Effector memory CD4-positive, alpha-beta T cell (primary cell): ENCODE results near the gene SCRG1.
A peak's percentile ranks its signal among the peaks of the same experiment; 100 is the strongest.

Experiments used
- DNase-seq, 3 donors: peaks; one replicate each; pipeline ENCODE4 v3.0.0-alpha.2; 2020
- H3K27ac ChIP-seq: 2 replicates; pipeline ENCODE4 v1.7.0; 2013; ENCODE audit warnings: mild to moderate bottlenecking, low read length, moderate library complexity; ENCODE audit not compliant: insufficient read depth, poor library complexity, severe bottlenecking
- H3K27me3 ChIP-seq: replicated peaks from 2 replicates; pipeline ENCODE4 v1.7.0; 2013; ENCODE audit warnings: mild to moderate bottlenecking, low read length; ENCODE audit not compliant: insufficient read depth, control insufficient read depth, poor library complexity, severe bottlenecking
- H3K36me3 ChIP-seq: 2 replicates; pipeline ENCODE4 v1.7.0; 2013; ENCODE audit warnings: mild to moderate bottlenecking, low read length, moderate library complexity; ENCODE audit not compliant: control insufficient read depth, insufficient read depth
- H3K4me1 ChIP-seq: 2 replicates; pipeline ENCODE4 v1.7.0; 2013; ENCODE audit warnings: low read length, mild to moderate bottlenecking; ENCODE audit not compliant: control insufficient read depth, insufficient read depth, poor library complexity, severe bottlenecking
- H3K4me3 ChIP-seq: 2 replicates; pipeline ENCODE4 v1.7.0; 2013; ENCODE audit warnings: low read length, low read depth, mild to moderate bottlenecking; ENCODE audit not compliant: insufficient read depth, poor library complexity, severe bottlenecking
- H3K9me3 ChIP-seq: 2 replicates; pipeline ENCODE4 v1.7.0; 2013; ENCODE audit warnings: mild to moderate bottlenecking, low read length, moderate library complexity; ENCODE audit not compliant: control insufficient read depth

SCRG1 gene

DNA sequence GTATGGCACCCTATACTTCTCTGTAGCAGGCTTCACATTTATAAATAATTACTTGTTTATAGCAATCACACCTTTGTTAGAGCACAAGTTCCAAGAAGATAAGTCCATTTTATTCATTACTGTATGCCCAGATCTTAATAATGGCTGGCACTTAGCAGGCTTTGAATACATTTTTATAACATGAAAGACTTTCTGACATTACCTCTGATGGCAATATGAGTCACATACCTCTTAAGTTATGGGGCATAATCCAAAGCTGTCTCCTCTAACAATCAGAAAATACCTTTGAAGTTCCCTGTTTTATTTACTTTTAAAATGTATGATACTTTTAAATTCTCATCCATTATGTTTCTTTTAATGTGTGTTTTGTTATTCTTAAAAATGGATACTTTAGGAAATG is 12.2 kb downstream of the SCRG1 start:
- H3K9me3 ChIP-seq = no peaks in the 10 kb centered on the region

DNA sequence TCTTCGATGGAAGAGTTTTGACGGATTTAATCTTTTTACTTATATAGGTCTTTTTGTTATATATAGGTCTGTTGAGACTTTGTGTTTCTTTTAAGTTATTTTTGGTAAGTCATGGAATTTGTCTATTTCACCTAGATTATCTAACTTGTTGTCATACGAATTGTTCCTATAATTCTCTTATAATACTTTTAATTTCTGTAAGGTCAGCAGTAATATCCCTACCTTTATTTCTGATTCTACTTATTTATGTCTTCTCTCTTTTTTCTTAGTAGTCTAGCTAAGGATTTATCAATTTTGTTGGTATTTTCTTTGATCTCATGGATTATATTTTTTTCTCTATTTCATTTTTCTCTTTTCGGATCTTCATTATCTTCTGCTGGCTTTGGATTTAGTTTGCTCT is 16.6 kb downstream of the SCRG1 start:
- Histone ChIP-seq H3K4me3 (no peak overlapping the region), H3K9me3 (no peaks in the 10 kb centered on the region), H3K4me1 (no peaks in the 10 kb centered on the region), H3K27me3 (no peaks in the 10 kb centered on the region), H3K36me3 (no peaks in the 10 kb centered on the region), H3K27ac (no peak overlapping the region)
- no peak for DNase-seq

More for the DNA sequence above, 12.2 kb downstream of the SCRG1 start:
- no peaks in the 10 kb centered on the region for H3K27me3 ChIP-seq
- no peak overlapping the region for H3K27ac ChIP-seq
- no peak for DNase-seq
- H3K4me1 ChIP-seq = no peaks in the 10 kb centered on the region
- no peaks in the 10 kb centered on the region for H3K36me3 ChIP-seq
- no peak overlapping the region for H3K4me3 ChIP-seq

DNA sequence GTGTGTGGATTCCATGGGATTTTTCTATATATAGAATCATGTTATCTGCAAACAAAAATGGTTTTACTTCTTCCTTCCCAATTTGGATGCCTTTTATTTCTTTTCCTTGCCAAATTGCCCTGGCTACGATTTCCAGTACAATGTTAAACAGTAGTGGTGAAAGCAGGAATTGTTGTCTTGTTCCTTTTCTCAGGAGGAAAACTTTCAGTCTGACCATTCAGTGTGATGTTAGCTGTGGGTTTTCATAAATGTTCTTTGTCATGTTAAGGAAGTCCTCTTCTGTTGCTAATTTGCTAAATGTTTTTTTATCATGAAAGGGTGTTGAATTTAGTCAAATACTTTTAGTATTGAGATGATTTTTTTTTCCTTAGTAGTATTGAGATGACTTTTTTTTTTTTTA is 17.3 kb downstream of the SCRG1 start:
- no peak for DNase-seq
- H3K9me3 ChIP-seq = no peaks in the 10 kb centered on the region
- H3K36me3 ChIP-seq = no peaks in the 10 kb centered on the region
- no peak overlapping the region for H3K4me3 ChIP-seq
- no peaks in the 10 kb centered on the region for H3K4me1 ChIP-seq
- H3K27me3 ChIP-seq = no peaks in the 10 kb centered on the region
- no peak overlapping the region for H3K27ac ChIP-seq

DNA sequence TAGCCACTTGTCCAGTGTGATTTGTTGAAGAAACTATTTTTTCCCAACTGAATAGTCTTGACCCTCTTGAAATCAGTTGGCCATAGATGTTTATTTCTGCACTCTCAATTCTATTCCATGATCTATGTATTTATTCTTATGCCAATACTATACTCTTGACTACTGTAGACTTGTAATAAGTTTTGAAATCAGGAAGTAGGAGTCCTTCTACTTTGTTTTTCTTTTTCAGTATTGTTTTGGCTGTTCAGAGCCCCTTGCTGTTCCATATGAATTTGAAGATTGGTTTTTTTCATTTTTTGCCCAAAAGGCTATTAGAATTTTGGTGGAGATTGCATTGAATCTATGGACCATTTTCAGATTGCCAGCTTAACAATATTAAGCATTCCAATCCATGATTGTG is 17.9 kb downstream of the SCRG1 start:
- H3K4me1 ChIP-seq = no peaks in the 10 kb centered on the region
- DNase-seq = no peak
- H3K9me3 ChIP-seq = no peaks in the 10 kb centered on the region
- no peaks in the 10 kb centered on the region for H3K27me3 ChIP-seq
- no peak overlapping the region for H3K27ac ChIP-seq
- H3K4me3 ChIP-seq = no peak overlapping the region
- no peaks in the 10 kb centered on the region for H3K36me3 ChIP-seq

DNA sequence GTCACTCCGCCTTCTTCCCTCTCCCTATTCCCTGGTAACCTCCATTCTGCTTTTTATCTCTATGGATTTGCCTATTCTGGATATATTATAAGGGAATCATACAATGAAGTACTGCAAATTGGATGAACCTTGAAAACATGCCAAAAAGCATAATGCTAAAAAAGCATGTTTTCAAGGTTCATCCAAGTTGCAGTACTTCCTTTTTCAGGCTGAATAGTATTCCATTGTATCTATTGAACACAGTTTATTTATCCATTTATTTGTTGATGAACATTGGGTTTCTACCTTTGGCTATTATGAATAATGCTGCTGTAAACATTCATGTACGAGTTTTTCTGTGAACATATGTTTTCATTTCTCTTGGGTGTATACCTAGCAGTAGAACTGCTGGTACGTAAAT is 19.0 kb downstream of the SCRG1 start:
- no peak for DNase-seq
- H3K4me1 ChIP-seq = no peaks in the 10 kb centered on the region
- no peaks in the 10 kb centered on the region for H3K27me3 ChIP-seq
- H3K36me3 ChIP-seq = no peaks in the 10 kb centered on the region
- H3K9me3 ChIP-seq = no peaks in the 10 kb centered on the region
- no peak overlapping the region for H3K4me3 ChIP-seq
- no peak overlapping the region for H3K27ac ChIP-seq

DNA sequence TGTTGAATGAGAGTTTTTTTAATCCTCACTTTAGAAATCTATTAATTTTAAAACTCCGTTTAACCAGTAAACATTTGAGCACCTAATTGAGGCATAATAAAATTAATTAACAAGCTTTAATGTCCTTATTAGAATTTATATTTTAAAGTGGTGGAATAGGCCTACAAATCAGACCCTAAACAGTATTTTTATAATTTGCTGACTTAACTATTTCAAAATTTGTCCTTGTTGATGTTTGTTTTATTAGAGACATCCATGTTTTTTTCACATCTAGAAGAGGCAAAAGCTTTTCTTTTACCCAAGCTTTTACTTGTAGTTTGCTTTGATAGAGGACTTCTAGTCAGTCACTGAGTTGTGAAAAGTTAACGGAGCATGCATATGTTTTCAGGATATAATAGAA is 24.3 kb downstream of the SCRG1 start:
- no peaks in the 10 kb centered on the region for H3K36me3 ChIP-seq
- peaks cover 6% of the 10 kb centered on the region for H3K4me1 ChIP-seq
- H3K27ac ChIP-seq = no peak overlapping the region
- DNase-seq = no peak
- no peaks in the 10 kb centered on the region for H3K9me3 ChIP-seq
- no peak overlapping the region for H3K4me3 ChIP-seq
- H3K27me3 ChIP-seq = no peaks in the 10 kb centered on the region

DNA sequence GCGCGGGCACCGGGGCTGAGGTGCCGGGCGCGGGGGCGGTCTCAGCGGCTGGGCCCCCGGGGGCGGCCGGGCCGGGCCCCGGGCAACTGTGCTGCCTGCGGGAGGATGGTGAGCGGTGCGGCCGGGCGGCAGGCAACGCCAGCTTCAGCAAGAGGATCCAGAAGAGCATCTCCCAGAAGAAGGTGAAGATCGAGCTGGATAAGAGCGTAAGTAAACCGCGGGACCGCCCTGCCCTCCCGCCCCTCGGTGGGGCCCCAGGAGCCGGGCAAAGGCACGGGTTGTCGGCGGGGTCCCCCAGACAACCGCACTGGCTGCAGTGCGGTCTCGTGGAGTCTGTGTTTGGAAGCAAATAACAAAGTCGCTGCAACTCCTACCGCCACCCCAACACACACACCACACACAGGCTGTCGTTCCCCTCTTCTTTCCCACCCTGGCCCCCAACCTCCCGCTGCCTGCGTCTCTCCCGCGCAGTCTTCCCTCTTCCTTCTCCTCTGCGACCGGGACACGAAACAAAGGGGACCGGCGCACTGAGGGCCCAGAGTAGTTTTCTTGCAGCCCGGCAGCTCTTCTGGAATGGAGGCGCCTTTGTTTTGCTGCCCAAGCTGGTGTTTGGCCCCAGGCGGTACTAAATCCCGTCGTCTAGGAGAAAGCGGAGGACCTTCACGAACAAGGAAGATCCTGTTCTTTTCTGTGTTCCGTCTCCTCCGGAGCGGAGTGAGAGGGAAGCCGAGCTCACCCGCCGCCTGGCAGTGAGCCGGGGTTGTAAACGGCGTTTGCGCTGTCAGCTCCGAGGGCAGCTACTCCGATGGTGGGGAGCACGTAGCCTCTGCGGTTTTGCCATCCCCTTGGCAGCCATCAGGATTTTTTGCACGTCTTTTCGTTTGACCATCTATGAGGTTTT is 27.4 kb downstream of the SCRG1 start:
- peak; percentile 38 to 51 (median 43) for DNase-seq
- Histone ChIP-seq H3K36me3 (no peaks in the 10 kb centered on the region), H3K9me3 (no peaks in the 10 kb centered on the region), H3K27me3 (no peaks in the 10 kb centered on the region), H3K4me3 (peak overlapping the region; percentile 82), H3K4me1 (peaks cover 6% of the 10 kb centered on the region), H3K27ac (peak overlapping the region; percentile 75)

DNA sequence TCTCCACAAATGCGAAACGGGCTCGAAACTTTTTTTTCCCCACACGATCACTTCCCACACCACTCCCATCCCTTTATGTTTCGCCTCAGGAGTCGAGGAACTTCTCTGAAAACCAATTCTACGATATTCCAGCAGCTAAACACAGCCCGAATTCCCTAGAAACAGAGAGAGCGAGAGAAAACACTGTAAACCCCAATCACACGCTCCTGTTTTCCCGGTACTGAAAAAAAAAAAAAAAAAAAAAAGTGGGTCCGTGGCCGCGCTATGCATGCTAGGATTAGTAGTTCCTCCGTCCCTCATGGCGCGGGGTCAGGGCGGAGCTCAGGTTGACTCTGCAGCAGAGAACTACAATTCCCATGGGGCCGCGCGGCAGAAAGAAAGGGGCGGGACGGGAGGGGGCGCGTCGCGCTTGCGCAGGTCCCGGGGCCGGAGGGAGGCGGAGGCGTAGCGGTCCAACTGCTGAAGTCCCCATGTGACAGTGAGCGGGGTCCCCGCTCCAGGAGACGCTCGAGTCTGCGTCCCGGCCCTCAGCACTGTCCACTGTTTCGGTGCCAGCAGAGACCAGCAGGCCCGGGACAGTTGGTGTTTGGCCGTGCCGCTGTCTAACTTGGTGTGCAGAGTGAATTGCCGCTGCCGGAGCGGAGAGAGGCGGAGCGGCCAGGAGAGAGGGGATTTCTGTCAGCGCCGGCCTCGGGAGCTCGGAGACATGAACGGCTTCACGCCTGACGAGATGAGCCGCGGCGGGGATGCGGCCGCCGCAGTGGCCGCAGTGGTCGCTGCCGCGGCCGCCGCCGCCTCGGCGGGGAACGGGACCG is 28.2 kb downstream of the SCRG1 start, which contains the start of gene SAP30:
SAP30 (plus strand) TSS at position 478 of the 815 bp plus-strand sequence; CDS start at position 707, 229 bp downstream.
- no peaks in the 10 kb centered on the region for H3K27me3 ChIP-seq
- H3K4me1 ChIP-seq = peaks cover 9% of the 10 kb centered on the region
- peak within 1 kb of the TSS; percentile 82 for H3K4me3 ChIP-seq
- H3K36me3 ChIP-seq = no peaks in the 10 kb centered on the region
- H3K9me3 ChIP-seq = no peaks in the 10 kb centered on the region
- peak within 1 kb of the TSS; percentile 75 for H3K27ac ChIP-seq
- DNase-seq = peak; percentile 94 to 97 (median 96)

DNA sequence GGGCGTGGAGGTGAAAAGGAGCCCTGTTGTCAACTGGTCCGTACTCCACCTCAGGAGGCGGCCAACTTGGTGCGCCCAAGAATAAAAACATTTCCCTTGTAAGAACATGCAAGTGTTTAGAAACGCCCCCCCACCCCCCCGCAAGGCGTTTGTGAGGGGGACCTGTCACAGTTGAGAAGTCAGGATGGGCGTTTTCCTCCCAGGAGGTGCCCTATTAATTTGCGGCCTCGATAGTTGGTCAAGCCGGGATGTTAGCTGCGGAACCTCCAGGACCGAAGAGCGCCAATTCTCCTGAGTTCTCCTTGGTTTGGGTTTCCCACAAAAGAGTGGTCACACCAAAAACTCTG is 28.8 kb downstream of the SCRG1 start:
- DNase-seq = peak; percentile 36 to 61 (median 53)
- Histone ChIP-seq H3K27me3 (no peaks in the 10 kb centered on the region), H3K4me3 (peak overlapping the region; percentile 82), H3K9me3 (no peaks in the 10 kb centered on the region), H3K36me3 (no peaks in the 10 kb centered on the region), H3K4me1 (peaks cover 12% of the 10 kb centered on the region), H3K27ac (peak overlapping the region; percentile 75)

DNA sequence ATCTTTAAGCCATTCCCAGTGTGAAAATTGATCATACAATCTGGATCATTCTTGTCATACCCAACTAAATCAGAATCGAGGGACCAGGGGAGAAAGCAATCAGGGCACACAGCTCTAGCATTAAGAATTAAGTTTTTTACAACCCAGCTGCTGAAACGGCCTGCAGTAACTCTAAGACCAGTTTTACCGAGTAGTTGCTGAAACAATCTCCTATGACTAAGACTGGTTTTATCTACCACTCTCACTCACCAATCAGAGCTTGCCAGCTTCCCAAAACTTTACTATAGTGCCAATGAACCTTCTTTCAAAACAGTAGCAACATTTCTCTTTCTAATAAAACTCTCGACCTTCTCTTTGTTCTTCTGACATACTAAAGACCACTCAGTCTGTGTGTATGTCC is 31.0 kb downstream of the SCRG1 start:
- no peaks in the 10 kb centered on the region for H3K27me3 ChIP-seq
- DNase-seq = no peak
- no peak overlapping the region for H3K27ac ChIP-seq
- no peaks in the 10 kb centered on the region for H3K9me3 ChIP-seq
- H3K4me3 ChIP-seq = no peak overlapping the region
- peaks cover 12% of the 10 kb centered on the region for H3K4me1 ChIP-seq
- H3K36me3 ChIP-seq = no peaks in the 10 kb centered on the region
